Measurements from ENCODE around the gene CCNL2. TPM values are rescaled to one million over a fixed set of nuclear protein-coding genes. Genes with fewer than 3 reads are reported as not detected.

The CCNL2 gene
- total and polyA plus RNA-seq, 2 of the 13 experiments (the other 11 are each of a cell fraction or from before 2014, with no cell fraction given): 105 to 340 TPM

DNA sequence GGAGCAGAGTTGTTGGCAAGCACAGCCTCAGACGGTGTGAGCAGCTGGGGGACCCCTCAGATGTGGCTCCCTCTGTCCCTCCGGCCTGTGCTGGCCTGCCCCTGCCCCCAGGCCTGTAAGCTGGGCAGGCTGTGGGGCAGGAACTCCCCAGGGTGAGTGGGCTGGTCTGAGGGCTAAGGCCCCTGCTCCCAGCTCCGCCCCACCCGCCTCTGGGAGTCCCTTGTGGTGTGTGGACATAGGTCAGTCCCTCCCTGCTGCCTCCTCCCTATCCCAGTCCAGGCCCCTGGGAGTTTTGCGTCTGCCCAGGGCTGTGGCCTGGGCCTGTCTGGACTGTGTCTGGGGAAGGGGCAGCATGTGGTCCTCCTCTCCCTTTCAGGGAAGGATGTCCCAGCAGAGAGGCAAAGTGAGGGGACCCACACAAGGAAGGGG lies 32.7 kb upstream of the CCNL2 start (continued):
- TF ChIP-seq, protein P1, sequence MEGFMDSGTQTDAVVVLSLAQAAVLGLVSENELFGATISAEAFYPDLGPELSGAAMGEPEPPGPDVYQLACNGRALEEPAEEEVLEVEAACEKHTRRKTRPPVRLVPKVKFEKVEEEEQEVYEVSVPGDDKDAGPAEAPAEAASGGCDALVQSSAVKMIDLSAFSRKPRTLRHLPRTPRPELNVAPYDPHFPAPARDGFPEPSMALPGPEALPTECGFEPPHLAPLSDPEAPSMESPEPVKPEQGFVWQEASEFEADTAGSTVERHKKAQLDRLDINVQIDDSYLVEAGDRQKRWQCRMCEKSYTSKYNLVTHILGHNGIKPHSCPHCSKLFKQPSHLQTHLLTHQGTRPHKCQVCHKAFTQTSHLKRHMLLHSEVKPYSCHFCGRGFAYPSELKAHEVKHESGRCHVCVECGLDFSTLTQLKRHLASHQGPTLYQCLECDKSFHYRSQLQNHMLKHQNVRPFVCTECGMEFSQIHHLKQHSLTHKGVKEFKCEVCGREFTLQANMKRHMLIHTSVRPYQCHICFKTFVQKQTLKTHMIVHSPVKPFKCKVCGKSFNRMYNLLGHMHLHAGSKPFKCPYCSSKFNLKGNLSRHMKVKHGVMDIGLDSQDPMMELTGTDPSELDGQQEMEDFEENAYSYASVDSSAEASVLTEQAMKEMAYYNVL (CRISPR knock-in tag; IDR thresholded peaks at IDR 0.05; ENCODE audit: borderline replicate concordance): peak; percentile 76; the same call in 1 of the 2 replicates
- TF ChIP-seq ZNF101 (CRISPR knock-in tag; IDR thresholded peaks at IDR 0.05; ENCODE audit: borderline replicate concordance, low read depth) (no peak), HOXD1 (CRISPR knock-in tag; IDR thresholded peaks at IDR 0.05) (no peak), ZFY (CRISPR knock-in tag; IDR thresholded peaks at IDR 0.05) (peak; percentile 93), HOXA3 (CRISPR knock-in tag; IDR thresholded peaks at IDR 0.05) (peak; percentile 75), RBM22 (optimal IDR thresholded peaks at IDR 0.05; ENCODE audit: low read length) (no peak), MYNN (CRISPR knock-in tag; IDR thresholded peaks at IDR 0.05; ENCODE audit: low read depth) (peak; percentile 75; the same call in 1 of the 2 replicates), CBX1 (IDR thresholded peaks at IDR 0.05; ENCODE audit: low read depth) (peak; percentile 80), SNAPC2 (CRISPR knock-in tag; IDR thresholded peaks at IDR 0.05) (0 out of 2 replicates have a peak, but pooled peaks have one; percentile 13), STAG1 (CRISPR knock-in tag; IDR thresholded peaks at IDR 0.05) (no peak), RAD21 (CRISPR knock-in tag; IDR thresholded peaks at IDR 0.05) (peak; percentile 29; the same call in 1 of the 2 replicates), CHCHD3 (CRISPR knock-in tag; IDR thresholded peaks at IDR 0.05) (no peak)
- TF ChIP-seq, protein P2, sequence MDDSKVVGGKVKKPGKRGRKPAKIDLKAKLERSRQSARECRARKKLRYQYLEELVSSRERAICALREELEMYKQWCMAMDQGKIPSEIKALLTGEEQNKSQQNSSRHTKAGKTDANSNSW (CRISPR knock-in tag; IDR thresholded peaks at IDR 0.05; ENCODE audit: borderline replicate concordance): no peak
- TF ChIP-seq, protein P3, sequence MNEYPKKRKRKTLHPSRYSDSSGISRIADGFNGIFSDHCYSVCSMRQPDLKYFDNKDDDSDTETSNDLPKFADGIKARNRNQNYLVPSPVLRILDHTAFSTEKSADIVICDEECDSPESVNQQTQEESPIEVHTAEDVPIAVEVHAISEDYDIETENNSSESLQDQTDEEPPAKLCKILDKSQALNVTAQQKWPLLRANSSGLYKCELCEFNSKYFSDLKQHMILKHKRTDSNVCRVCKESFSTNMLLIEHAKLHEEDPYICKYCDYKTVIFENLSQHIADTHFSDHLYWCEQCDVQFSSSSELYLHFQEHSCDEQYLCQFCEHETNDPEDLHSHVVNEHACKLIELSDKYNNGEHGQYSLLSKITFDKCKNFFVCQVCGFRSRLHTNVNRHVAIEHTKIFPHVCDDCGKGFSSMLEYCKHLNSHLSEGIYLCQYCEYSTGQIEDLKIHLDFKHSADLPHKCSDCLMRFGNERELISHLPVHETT (CRISPR knock-in tag; conservative IDR thresholded peaks at IDR 0.05): 0 out of 2 replicates have a peak, but pooled peaks have one; percentile 68
- TF ChIP-seq, protein P4, sequence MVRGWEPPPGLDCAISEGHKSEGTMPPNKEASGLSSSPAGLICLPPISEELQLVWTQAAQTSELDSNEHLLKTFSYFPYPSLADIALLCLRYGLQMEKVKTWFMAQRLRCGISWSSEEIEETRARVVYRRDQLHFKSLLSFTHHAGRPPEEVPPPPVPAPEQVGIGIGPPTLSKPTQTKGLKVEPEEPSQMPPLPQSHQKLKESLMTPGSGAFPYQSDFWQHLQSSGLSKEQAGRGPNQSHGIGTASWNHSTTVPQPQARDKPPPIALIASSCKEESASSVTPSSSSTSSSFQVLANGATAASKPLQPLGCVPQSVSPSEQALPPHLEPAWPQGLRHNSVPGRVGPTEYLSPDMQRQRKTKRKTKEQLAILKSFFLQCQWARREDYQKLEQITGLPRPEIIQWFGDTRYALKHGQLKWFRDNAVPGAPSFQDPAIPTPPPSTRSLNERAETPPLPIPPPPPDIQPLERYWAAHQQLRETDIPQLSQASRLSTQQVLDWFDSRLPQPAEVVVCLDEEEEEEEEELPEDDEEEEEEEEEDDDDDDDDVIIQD (CRISPR knock-in tag; IDR thresholded peaks at IDR 0.05; ENCODE audit: low read depth): peak; percentile 59; the same call in 1 of the 2 replicates
- TF ChIP-seq, protein P5, sequence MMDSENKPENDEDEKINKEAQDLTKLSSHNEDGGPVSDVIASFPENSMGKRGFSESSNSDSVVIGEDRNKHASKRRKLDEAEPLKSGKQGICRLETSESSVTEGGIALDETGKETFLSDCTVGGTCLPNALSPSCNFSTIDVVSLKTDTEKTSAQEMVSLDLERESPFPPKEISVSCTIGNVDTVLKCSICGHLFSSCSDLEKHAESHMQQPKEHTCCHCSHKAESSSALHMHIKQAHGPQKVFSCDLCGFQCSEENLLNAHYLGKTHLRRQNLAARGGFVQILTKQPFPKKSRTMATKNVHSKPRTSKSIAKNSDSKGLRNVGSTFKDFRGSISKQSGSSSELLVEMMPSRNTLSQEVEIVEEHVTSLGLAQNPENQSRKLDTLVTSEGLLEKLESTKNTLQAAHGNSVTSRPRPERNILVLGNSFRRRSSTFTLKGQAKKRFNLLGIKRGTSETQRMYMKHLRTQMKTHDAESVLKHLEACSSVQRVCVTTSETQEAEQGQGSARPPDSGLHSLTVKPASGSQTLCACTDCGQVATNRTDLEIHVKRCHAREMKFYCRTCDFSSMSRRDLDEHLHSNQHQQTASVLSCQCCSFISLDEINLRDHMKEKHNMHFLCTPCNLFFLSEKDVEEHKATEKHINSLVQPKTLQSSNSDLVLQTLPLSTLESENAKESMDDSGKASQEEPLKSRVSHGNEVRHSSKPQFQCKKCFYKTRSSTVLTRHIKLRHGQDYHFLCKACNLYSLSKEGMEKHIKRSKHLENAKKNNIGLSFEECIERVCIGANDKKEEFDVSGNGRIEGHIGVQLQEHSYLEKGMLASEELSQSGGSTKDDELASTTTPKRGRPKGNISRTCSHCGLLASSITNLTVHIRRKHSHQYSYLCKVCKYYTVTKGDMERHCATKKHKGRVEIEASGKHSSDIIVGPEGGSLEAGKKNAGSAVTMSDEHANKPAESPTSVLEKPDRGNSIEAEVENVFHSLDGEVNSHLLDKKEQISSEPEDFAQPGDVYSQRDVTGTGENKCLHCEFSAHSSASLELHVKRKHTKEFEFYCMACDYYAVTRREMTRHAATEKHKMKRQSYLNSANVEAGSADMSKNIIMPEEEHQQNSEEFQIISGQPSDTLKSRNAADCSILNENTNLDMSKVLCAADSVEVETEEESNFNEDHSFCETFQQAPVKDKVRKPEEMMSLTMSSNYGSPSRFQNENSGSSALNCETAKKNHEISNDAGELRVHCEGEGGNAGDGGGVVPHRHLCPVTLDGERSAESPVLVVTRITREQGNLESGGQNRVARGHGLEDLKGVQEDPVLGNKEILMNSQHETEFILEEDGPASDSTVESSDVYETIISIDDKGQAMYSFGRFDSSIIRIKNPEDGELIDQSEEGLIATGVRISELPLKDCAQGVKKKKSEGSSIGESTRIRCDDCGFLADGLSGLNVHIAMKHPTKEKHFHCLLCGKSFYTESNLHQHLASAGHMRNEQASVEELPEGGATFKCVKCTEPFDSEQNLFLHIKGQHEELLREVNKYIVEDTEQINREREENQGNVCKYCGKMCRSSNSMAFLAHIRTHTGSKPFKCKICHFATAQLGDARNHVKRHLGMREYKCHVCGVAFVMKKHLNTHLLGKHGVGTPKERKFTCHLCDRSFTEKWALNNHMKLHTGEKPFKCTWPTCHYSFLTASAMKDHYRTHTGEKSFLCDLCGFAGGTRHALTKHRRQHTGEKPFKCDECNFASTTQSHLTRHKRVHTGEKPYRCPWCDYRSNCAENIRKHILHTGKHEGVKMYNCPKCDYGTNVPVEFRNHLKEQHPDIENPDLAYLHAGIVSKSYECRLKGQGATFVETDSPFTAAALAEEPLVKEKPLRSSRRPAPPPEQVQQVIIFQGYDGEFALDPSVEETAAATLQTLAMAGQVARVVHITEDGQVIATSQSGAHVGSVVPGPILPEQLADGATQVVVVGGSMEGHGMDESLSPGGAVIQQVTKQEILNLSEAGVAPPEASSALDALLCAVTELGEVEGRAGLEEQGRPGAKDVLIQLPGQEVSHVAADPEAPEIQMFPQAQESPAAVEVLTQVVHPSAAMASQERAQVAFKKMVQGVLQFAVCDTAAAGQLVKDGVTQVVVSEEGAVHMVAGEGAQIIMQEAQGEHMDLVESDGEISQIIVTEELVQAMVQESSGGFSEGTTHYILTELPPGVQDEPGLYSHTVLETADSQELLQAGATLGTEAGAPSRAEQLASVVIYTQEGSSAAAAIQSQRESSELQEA (CRISPR knock-in tag; IDR thresholded peaks at IDR 0.05; ENCODE audit: not compliant biosample characterization): peak; percentile 90
